Measurements from ENCODE around the gene CLDN1.

Gene CLDN1

GRCh38 chr3:190321789-190322603, at the start of gene CLDN1:
Gene CLDN1 (minus strand): TSS chr3:190322446. CDS start chr3:190322206, 240 bp downstream.
- H3K4me3 Mint-ChIP-seq: peak within 1 kb of the TSS; percentile 30 to 63
- DNase-seq (peak; percentile 18), ATAC-seq (replicated peaks) (peak; percentile 80 to 85)
- H3K27me3 Mint-ChIP-seq: peaks cover 30 to 52% of the 10 kb centered on the region in 2 donors
- no peaks in the 10 kb centered on the region for H3K9me3 Mint-ChIP-seq
- no peak within 1 kb of the TSS for H3K27ac Mint-ChIP-seq
- H3K36me3 Mint-ChIP-seq: no peaks in the 10 kb centered on the region
- peaks cover 7 to 20% of the 10 kb centered on the region in 2 donors for H3K4me1 Mint-ChIP-seq

- DNase-seq (no peak), ATAC-seq (replicated peaks) (no peak)
- no peaks in the 10 kb centered on the region for H3K36me3 Mint-ChIP-seq
- no peak overlapping the region for H3K4me3 Mint-ChIP-seq
- H3K27ac Mint-ChIP-seq: no peak overlapping the region
- peaks cover 5 to 7% of the 10 kb centered on the region in 2 donors for H3K27me3 Mint-ChIP-seq
- no peaks in the 10 kb centered on the region for H3K9me3 Mint-ChIP-seq
- H3K4me1 Mint-ChIP-seq: no peaks in the 10 kb centered on the region
Observed at GRCh38 chr3:190371152-190371551, 48.9 kb upstream of the CLDN1 start.

GRCh38 chr3:190370369-190370768, 48.1 kb upstream of the CLDN1 start:
- Mint-ChIP-seq H3K27ac (no peak overlapping the region), H3K27me3 (peaks cover 5 to 7% of the 10 kb centered on the region in 2 donors), H3K4me1 (no peaks in the 10 kb centered on the region), H3K9me3 (no peaks in the 10 kb centered on the region), H3K36me3 (no peaks in the 10 kb centered on the region), H3K4me3 (no peak overlapping the region)
- DNase-seq (no peak), ATAC-seq (replicated peaks) (no peak)

- DNase-seq: no peak
- no peak for ATAC-seq (replicated peaks)
Observed at GRCh38 chr3:190369668-190370295, 47.5 kb upstream of the CLDN1 start.

GRCh38 chr3:190368881-190369280, 46.6 kb upstream of the CLDN1 start:
- Mint-ChIP-seq H3K27me3 (peaks cover 7 to 11% of the 10 kb centered on the region in 2 donors), H3K36me3 (no peaks in the 10 kb centered on the region), H3K4me3 (no peak overlapping the region), H3K9me3 (no peaks in the 10 kb centered on the region), H3K4me1 (no peaks in the 10 kb centered on the region), H3K27ac (no peak overlapping the region)
- no peak for ATAC-seq (replicated peaks)
- DNase-seq: no peak

More at GRCh38 chr3:190369668-190370295, 47.5 kb upstream of the CLDN1 start:
- Mint-ChIP-seq H3K27ac (no peak overlapping the region), H3K4me1 (no peaks in the 10 kb centered on the region), H3K27me3 (peaks cover 7 to 8% of the 10 kb centered on the region in 2 donors), H3K4me3 (no peak overlapping the region), H3K9me3 (no peaks in the 10 kb centered on the region), H3K36me3 (no peaks in the 10 kb centered on the region)

GRCh38 chr3:190366133-190366532, 43.9 kb upstream of the CLDN1 start:
- ATAC-seq (replicated peaks) (no peak), DNase-seq (no peak)
- H3K27me3 Mint-ChIP-seq: peaks cover 4 to 6% of the 10 kb centered on the region in 2 donors
- no peaks in the 10 kb centered on the region for H3K36me3 Mint-ChIP-seq
- H3K27ac Mint-ChIP-seq: no peak overlapping the region
- H3K4me3 Mint-ChIP-seq: no peak overlapping the region
- H3K9me3 Mint-ChIP-seq: peaks cover 0 to 2% of the 10 kb centered on the region in 2 donors
- no peaks in the 10 kb centered on the region for H3K4me1 Mint-ChIP-seq

- H3K9me3 Mint-ChIP-seq: peaks cover 0 to 2% of the 10 kb centered on the region in 2 donors
- no peak overlapping the region for H3K4me3 Mint-ChIP-seq
- no peaks in the 10 kb centered on the region for H3K36me3 Mint-ChIP-seq
- no peaks in the 10 kb centered on the region for H3K4me1 Mint-ChIP-seq
- ATAC-seq (replicated peaks) (no peak), DNase-seq (no peak)
- H3K27ac Mint-ChIP-seq: no peak overlapping the region
- H3K27me3 Mint-ChIP-seq: peaks cover 0 to 6% of the 10 kb centered on the region in 2 donors
Observed at GRCh38 chr3:190362258-190362657, 40.0 kb upstream of the CLDN1 start.

- no peak for ATAC-seq (replicated peaks)
- no peak for DNase-seq
- Mint-ChIP-seq H3K27ac (no peak overlapping the region), H3K36me3 (no peaks in the 10 kb centered on the region), H3K4me3 (no peak overlapping the region), H3K4me1 (no peaks in the 10 kb centered on the region), H3K9me3 (peaks cover 0 to 2% of the 10 kb centered on the region in 2 donors), H3K27me3 (peaks cover 0 to 6% of the 10 kb centered on the region in 2 donors)
Observed at GRCh38 chr3:190361791-190362190, 39.5 kb upstream of the CLDN1 start.

GRCh38 chr3:190360228-190360627, 38.0 kb upstream of the CLDN1 start:
- Mint-ChIP-seq H3K4me3 (no peak overlapping the region), H3K27ac (no peak overlapping the region), H3K4me1 (no peaks in the 10 kb centered on the region), H3K9me3 (peaks cover 0 to 2% of the 10 kb centered on the region in 2 donors), H3K36me3 (no peaks in the 10 kb centered on the region), H3K27me3 (peaks cover 0 to 6% of the 10 kb centered on the region in 2 donors)
- DNase-seq (no peak), ATAC-seq (replicated peaks) (no peak)

- Mint-ChIP-seq H3K36me3 (no peaks in the 10 kb centered on the region), H3K4me3 (no peak overlapping the region), H3K9me3 (peaks cover 0 to 2% of the 10 kb centered on the region in 2 donors), H3K27ac (no peak overlapping the region), H3K4me1 (no peaks in the 10 kb centered on the region), H3K27me3 (peaks cover 0 to 3% of the 10 kb centered on the region in 2 donors)
- ATAC-seq (replicated peaks): no peak
- no peak for DNase-seq
Observed at GRCh38 chr3:190359813-190360212, 37.6 kb upstream of the CLDN1 start.

GRCh38 chr3:190357468-190357867, 35.2 kb upstream of the CLDN1 start:
- no peak for DNase-seq
- H3K36me3 Mint-ChIP-seq: no peaks in the 10 kb centered on the region
- ATAC-seq (replicated peaks): no peak
- H3K4me3 Mint-ChIP-seq: no peak overlapping the region
- peaks cover 2 to 4% of the 10 kb centered on the region in 2 donors for H3K9me3 Mint-ChIP-seq
- no peaks in the 10 kb centered on the region for H3K27me3 Mint-ChIP-seq
- no peak overlapping the region for H3K27ac Mint-ChIP-seq
- no peaks in the 10 kb centered on the region for H3K4me1 Mint-ChIP-seq

GRCh38 chr3:190356246-190356645, 34.0 kb upstream of the CLDN1 start:
- Mint-ChIP-seq H3K27ac (no peak overlapping the region), H3K27me3 (no peaks in the 10 kb centered on the region), H3K4me3 (no peak overlapping the region), H3K9me3 (peaks cover 0 to 4% of the 10 kb centered on the region in 2 donors), H3K4me1 (no peaks in the 10 kb centered on the region), H3K36me3 (no peaks in the 10 kb centered on the region)
- no peak for ATAC-seq (replicated peaks)
- DNase-seq: no peak

GRCh38 chr3:190352861-190353457, 30.7 kb upstream of the CLDN1 start:
- H3K4me1 Mint-ChIP-seq: no peaks in the 10 kb centered on the region
- no peaks in the 10 kb centered on the region for H3K27me3 Mint-ChIP-seq
- DNase-seq (no peak), ATAC-seq (replicated peaks) (no peak)
- no peaks in the 10 kb centered on the region for H3K36me3 Mint-ChIP-seq
- H3K4me3 Mint-ChIP-seq: no peak overlapping the region
- no peak overlapping the region for H3K27ac Mint-ChIP-seq
- peaks cover 5 to 13% of the 10 kb centered on the region in 2 donors for H3K9me3 Mint-ChIP-seq

- Mint-ChIP-seq H3K27me3 (no peaks in the 10 kb centered on the region), H3K9me3 (peaks cover 10 to 20% of the 10 kb centered on the region in 2 donors), H3K4me3 (no peak overlapping the region), H3K4me1 (no peaks in the 10 kb centered on the region), H3K36me3 (no peaks in the 10 kb centered on the region), H3K27ac (no peak overlapping the region)
- ATAC-seq (replicated peaks): no peak
- no peak for DNase-seq
Observed at GRCh38 chr3:190346541-190346940, 24.3 kb upstream of the CLDN1 start.
